Measurements from ENCODE around the gene BEND7.

The BEND7 gene

GRCh38 chr10:13520194-13520593, 8.6 kb downstream of the BEND7 start:
- no peak for DNase-seq

GRCh38 chr10:13518076-13518692, 10.6 kb downstream of the BEND7 start:
- no peak for DNase-seq

GRCh38 chr10:13517675-13518074, 11.1 kb downstream of the BEND7 start:
- DNase-seq: no peak

GRCh38 chr10:13516176-13516575, 12.6 kb downstream of the BEND7 start:
- DNase-seq: no peak

- DNase-seq: no peak
Observed at GRCh38 chr10:13515467-13515866, 13.3 kb downstream of the BEND7 start.

- no peak for DNase-seq
Observed at GRCh38 chr10:13514296-13514695, 14.5 kb downstream of the BEND7 start.

- no peak for DNase-seq
Observed at GRCh38 chr10:13512564-13512963, 16.2 kb downstream of the BEND7 start.

GRCh38 chr10:13511409-13511808, 17.4 kb downstream of the BEND7 start:
- DNase-seq: no peak

GRCh38 chr10:13505052-13505680, 23.6 kb downstream of the BEND7 start:
- no peak for DNase-seq

GRCh38 chr10:13503745-13504463, 24.9 kb downstream of the BEND7 start:
- DNase-seq: no peak

GRCh38 chr10:13502380-13502779, 26.4 kb downstream of the BEND7 start:
- no peak for DNase-seq

GRCh38 chr10:13500201-13500600, 28.6 kb downstream of the BEND7 start:
- DNase-seq: no peak

- no peak for DNase-seq
Observed at GRCh38 chr10:13499150-13499549, 29.7 kb downstream of the BEND7 start.

- DNase-seq: no peak
Observed at GRCh38 chr10:13496931-13497330, 31.9 kb downstream of the BEND7 start.

GRCh38 chr10:13496164-13496563, 32.6 kb downstream of the BEND7 start:
- DNase-seq: no peak

GRCh38 chr10:13492493-13493180, 36.2 kb downstream of the BEND7 start:
- no peak for DNase-seq

GRCh38 chr10:13491747-13492360, 37.0 kb downstream of the BEND7 start:
- no peak for DNase-seq

- no peak for DNase-seq
Observed at GRCh38 chr10:13490503-13490902, 38.3 kb downstream of the BEND7 start.

GRCh38 chr10:13489035-13489599, 39.7 kb downstream of the BEND7 start:
- no peak for DNase-seq

- DNase-seq: no peak
Observed at GRCh38 chr10:13485623-13486022, 43.2 kb downstream of the BEND7 start.

GRCh38 chr10:13483951-13484350, 44.9 kb downstream of the BEND7 start:
- no peak for DNase-seq

GRCh38 chr10:13483073-13483472, 45.7 kb downstream of the BEND7 start:
- DNase-seq: no peak

- DNase-seq: no peak
Observed at GRCh38 chr10:13481690-13482089, 47.1 kb downstream of the BEND7 start.
